Myocyte (in vitro differentiated cells): Measurements from ENCODE around the gene GAMT. TPM values are rescaled to one million over a fixed set of nuclear protein-coding genes. Genes with fewer than 3 reads are reported as not detected.

Experiments used
- DNase-seq: peaks from one replicate; pipeline ENCODE4 v3.0.0-alpha.2; 2012; ENCODE audit warnings: low read depth
- total RNA-seq: library from RNA; depleted of rRNA; stranded (reverse); fragments of >200 nt; gene quantifications from 2 replicates; pipeline ENCODE4 v1.2.3, GENCODE V29; 2014

GAMT gene
- total RNA-seq, 1 donor from 2014 or later = 147 TPM

DNA sequence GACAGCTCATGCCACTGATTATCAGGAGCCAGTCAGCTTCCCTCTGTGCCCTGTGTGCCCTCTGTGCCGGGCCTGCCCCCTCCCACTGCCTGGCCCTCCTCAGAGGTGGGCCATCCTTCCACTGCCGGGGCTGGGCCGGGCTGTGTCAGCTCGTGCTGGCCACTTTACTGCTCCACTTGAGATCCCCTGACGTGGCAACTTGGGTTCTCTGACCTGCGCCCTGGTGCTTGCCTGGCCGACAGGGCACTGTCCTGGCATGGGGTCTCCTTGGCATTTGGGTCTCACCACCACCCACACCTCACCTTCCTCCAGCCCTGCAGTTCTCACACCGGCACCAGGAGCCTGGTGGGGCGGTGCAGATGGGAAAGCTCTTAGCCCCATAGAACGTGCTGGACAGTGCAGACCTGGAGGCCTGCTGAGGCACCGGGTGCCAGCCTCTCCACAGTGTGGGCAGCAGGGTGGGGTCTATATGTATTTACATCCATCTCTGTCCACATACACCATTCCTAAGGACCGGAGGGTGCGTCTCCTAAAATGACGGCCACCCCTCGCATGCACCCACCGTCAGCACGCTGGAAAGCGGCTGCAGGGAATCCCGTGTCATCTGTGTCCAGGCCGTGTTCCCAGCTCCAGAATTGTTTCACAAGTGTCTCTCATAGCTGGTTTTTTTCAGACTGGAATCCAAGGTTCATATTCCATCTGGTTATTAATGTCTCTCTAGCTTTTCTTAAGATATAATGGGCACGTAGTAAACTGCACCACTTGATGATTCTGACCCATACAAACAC lies 17.8 kb upstream of the GAMT start:
- DNase-seq = no peak

DNA sequence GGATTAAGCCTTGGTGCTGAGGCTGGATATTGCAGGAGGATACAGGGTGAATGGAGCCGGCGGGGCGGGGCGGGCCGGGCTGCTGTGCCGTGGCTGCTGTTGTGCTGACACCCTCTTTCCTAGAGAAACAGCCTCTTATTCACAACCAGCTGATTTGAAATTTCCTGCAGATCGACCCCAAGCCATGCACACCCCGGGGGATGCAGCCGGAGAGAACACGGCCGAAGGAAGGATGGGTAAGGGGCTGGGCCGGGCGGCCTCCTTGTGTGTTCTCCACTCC lies 17.1 kb upstream of the GAMT start:
- DNase-seq = no peak

DNA sequence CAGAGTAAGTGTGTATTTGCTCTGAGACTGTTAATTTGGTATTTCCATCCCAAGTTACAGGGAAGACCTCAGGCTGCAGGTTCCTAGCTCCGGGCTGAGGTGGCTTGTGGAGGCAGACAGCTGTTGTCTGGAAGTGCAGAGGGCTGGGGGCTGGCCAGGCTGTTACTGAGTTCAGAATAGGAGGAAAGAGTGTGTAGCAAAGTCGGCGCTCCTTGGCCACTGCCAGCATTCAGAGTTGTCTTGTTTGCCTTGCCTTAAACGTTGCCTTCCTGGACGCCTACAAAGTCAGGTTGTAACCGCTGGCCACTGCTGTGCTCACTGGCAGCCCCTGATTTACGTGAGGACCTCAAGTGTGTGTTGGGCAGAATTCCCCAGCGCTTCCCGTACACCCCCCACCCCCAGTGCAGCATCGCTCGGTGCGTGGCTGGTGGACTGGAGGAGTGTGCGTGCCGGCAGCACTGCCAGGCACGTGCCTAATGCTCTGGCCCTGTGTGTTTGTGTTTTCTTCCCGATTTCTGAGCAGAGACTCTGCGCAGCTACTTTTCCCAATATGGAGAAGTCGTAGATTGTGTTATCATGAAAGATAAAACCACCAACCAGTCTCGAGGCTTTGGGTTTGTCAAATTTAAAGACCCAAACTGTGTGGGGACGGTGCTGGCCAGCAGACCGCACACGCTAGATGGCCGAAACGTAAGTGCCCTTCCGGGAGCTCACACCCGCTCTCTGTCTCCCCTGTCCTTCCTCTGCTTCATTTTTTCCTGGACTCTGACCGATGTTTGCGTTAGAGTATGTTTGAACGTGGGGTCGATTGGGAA lies 16.5 kb upstream of the GAMT start:
- DNase-seq = no peak

DNA sequence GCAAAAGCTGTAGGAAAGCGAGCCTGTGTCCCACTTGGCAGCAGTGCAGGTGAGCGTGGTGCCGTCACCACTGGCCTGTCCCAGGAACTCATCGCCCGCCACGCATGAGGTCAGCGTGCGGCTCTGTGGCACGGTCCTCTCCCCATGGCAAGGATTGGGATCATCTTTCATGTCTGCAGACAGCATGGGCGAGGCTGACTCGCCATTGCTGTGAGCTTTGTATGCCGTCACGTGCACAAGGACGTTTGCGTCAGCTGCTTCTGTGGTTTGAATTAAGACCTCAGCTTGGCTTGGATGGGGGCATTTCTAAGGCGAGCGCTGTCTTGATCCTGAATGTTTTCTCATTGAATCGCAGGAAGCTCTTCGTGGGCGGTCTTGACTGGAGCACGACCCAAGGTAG lies 15.8 kb upstream of the GAMT start:
- peak; percentile 66 for DNase-seq

DNA sequence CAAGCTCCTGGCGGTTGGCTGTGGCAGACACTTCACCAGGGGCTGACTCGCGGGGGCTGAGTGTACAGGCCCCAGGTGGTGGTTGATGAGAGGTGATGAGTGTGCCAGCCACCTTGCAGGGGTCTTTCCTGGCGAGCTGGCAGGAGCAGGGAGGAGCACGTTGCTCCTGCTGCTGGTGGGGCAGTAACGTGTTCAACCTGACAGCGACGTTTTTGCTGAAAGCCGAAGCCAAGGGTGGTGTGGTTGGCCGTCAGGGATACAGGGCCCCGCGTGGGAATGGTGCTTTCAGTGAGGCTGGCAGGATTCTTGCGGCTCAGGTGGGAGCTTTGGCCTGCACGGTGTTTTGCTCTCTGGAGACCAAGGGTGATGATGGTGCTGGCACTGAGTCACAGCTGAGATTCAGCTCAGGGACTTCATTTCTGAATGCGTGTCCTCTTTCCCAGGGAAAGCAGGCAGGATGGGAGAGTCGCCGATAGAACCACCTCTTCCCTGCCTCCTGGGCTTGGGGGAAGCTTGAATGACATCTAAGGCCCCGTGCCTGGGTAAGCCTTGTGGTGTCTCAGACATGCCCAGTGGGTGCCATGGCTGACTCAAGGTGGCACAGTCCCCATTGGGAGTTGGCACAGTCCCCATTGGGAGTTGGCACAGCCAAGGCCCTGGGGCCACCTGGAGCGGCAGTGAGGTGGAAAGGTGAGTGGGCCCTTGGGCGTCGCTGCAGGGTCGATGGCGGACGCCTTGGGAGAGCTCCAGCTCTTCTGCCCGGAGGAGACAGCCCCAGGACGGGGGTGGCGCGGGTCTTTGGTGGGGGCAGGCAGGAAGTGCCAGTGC lies 14.9 kb upstream of the GAMT start:
- DNase-seq = no peak

DNA sequence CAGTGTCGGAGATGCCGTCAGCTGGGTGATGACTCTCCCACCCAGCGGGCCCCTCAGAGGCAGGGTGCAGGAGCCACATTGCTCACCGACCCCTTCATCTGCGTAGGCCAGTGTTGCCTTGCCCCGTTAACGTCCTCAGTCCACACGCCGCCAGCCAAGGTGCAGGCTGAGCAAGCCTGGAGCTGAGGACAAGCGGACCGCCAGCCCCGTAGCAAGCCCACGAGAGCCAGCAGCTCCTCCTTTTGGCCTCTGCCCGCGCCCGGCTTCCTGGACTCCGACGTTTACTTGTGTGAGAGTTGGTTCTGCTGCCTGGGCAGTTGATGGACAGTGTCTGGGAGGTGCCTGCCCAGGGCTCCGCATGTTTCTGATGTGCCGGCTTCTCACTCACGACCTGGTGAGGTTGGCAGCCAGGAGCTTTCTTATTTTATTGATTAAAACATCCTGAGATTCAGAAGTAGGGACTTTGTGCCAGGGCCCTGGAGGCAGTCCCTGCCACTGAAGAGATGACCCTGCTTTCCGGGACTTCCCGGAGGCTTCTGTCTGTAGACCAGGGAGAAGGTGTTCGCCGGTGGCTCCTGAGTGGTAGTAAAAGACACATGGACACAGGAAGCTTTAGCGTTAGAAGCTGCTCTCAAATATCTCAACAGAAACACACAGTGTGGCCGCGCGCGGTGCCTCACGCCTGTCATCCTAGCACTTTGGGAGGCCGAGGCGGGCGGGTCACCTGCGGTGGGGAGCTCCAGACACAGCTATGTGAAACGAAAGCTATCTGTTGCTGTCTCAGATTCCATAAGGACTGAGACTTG lies 11.9 kb upstream of the GAMT start:
- DNase-seq = no peak

- no peak for DNase-seq
Measured at GRCh38 chr19:1412323-1412923, 11.1 kb upstream of the GAMT start.

DNA sequence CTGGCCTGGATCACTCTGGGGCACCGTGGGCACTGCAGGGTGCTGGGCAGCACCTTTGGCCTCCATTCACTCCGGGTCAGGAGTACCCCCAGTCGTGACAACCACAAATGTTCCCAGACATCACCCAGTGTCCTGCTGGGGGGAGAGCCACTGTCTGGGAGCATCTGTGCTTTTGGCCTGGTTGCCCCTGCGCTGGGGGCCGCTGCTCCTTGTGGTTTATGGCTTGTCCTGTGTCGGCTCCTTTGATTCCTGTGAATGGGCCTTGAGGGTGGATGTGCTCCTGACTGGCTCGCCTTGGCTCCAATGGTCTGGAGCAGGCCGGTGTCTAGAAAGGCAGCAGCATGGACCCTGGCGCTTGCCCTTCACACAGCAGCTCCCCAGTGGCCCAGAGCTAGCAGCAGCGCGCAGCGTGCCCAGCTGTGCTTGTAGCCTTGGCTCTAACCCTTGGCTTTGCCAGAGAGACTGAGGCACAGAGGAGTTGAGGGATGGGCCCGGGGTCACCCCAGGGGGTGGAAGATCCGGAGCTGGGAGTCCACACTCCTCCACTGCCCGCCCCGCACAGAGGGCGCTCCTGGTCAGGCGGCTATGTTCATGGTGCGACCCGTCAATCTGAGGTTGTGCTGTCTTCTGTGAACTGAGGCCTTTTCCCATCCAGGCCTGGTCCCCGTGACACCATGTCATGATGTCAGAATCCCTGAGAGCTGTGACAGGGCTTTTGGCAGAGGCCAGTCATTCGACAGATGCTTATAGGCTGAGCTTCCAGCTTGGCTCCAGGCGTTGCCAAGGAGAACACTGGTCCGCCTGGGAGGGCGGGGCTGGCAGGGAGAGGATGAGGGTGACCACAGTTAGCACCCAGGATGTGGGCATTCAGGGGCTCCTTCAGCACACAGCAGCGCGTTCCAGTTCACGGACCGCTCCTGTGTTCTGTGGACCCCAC lies 10.2 kb upstream of the GAMT start:
- DNase-seq = peak; percentile 69

GRCh38 chr19:1410789-1411188 lies 9.4 kb upstream of the GAMT start:
- no peak for DNase-seq

GRCh38 chr19:1410136-1410786 lies 8.9 kb upstream of the GAMT start:
- DNase-seq = no peak

DNA sequence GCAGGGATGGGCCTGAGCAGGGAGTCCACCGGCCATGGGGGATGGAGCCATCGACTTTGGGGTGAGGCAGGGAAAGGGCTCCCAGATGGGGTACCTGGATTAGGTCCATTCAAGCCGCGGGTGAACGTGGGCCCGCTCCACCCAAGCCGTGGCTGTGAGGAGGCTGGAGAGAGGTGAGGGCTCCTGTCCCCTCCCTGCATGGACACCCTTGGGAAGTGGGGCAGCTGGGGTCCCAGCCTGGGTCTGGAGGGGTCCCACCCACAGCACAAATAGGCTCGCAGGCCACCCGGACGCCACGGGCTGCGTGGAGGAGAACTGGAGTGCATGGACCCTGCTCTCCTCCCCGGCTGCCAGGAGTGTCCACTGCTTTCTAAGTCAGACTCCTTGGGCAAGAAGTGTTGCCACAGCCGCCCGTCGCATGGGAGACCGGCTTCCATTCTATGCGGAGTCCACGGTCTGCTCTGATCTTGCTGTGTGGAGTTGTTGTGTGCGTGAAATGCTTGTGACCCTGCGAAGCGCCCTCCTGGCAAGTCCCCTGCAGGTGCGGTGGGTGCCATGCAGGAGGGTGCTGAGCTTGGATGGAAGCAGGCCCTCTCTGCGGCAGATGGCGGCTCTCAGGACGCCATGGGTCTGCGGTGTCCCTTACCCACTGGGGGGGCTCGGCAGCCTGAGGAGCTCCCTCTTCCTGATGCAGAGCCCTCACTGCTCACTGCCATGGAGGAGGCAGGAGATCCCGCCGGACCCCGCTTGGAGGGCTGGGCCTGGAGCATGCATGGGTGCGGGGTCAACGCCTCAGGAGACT lies 8.1 kb upstream of the GAMT start:
- no peak for DNase-seq

DNA sequence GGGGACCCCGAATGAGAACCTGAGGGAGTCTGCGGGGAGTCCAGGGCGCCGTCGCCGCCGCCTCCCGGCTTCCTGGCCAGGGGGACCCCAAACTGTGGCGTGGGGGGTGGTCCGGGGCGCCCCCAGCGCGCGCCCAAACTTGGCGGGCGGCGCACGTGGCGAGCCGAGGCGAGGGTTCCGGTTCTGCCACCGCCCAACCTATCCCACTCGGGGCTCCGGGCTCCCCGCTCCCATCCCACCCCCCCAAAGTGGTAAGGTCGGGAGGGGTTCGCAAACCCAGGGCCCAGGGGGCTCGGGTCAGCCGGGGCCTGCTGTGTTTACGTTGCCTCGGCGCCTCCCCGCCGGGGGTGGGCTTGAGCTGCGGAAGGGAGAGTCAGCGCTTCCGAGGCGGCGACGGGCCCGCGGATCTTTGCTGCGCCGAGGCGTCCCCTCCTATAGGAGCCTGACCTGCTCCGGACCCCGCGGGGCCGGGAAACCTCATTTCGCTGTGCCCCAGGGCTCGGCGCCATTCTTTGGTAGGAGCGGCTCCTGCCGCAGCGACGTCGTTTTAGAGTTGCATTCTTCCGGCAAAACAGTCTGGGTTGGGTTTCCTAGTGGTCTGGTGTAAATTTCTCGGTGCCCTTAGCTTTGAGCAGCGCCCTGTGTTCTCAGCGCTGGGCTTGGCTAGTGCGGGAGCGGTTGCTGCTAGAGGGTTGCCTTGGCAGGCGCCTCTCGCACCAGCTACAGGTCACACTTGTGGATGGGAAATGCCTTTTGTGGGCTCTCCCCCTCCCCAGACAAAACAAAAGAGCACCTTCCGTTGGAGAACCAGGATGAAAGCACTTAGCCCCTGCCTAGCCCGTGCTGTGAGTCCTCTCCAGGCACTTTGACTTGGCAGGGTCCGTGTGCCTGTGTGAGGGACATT lies 7.2 kb upstream of the GAMT start:
- peak; percentile 63 for DNase-seq

- no peak for DNase-seq
Measured at GRCh38 chr19:1407528-1408299, 6.4 kb upstream of the GAMT start, which contains the start of gene DAZAP1. TSS of gene DAZAP1 (plus strand) at chr19:1407586. CDS start at chr19:1407774, 188 bp downstream.

DNA sequence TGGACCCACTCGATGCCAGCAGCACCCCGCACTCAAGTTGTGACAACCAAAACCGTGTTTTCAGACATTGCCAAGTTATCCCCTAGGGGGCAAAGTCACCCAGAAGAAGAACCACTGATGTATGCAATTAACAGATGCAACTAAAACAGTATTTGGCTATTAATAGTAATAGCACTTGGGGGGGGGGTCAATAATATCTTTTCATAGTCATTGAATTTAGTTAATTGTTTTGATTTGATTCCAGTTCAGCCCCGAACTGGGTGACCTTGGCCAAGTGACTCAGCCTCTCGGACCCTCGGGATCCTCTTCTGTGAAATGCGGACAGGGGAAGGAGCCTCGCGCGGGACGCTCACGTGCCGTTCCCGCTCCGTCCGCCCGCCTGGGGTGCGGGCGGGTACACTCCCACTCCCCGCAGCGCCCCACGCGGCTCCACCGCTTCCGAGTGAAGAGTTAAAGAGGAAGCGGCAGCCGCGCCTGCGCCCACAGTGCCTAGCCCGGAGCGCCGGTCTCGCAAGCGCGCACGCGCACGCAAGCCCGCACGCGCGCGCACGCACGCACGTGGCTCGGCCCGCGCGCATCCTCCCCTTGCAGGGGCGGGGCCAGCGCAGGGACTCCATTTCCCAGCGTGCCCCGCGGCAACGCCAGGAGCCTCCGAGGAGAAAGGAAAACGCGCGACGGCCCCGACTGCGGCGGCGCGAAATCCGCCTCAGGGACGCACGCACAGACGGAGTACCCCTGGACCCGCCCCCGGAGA lies 5.6 kb upstream of the GAMT start:
- peak; percentile 99 for DNase-seq

- no peak for DNase-seq
Measured at GRCh38 chr19:1402411-1403070, 1.2 kb upstream of the GAMT start.
